OCI-LY3 (cell line): ENCODE measurements around the gene CHRNA9.

Source experiments
- H2AFZ ChIP-seq: fragments of 200-600, 300-600 bp; shearing (Covaris generic); 2 replicates; pipeline ENCODE4 v1.6.0; 2014; ENCODE audit warnings: antibody characterized with exemption, low read depth, low read length
- H3K27ac ChIP-seq: fragments of 200-600, 300-600 bp; sonication (generic); 2 replicates; pipeline ENCODE4 v1.5.1; 2014; ENCODE audit warnings: mild to moderate bottlenecking, low read length, moderate library complexity, mixed read lengths
- H3K27me3 ChIP-seq: fragments of 200-600, 300-600 bp; sonication (generic); 2 replicates; pipeline ENCODE4 v1.6.1; 2014; ENCODE audit warnings: low read depth, low read length, mixed read lengths
- H3K36me3 ChIP-seq: fragments of 200-600, 300-600 bp; sonication (generic); replicated peaks from 2 replicates; pipeline ENCODE3; 2014; ENCODE audit warnings: low read depth, low read length, mixed read lengths
- H3K4me1 ChIP-seq: fragments of 300-600, 200-600 bp; sonication (generic); 2 replicates; pipeline ENCODE4 v1.6.1; 2014; ENCODE audit warnings: low read length, mixed read lengths
- H3K4me2 ChIP-seq: fragments of 200-600, 300-600 bp; sonication (generic); 2 replicates; pipeline ENCODE4 v1.6.1; 2014; ENCODE audit warnings: low read length, mixed read lengths
- H3K4me3 ChIP-seq: fragments of 300-600, 200-600 bp; sonication (generic); 2 replicates; pipeline ENCODE4 v1.5.1; 2014; ENCODE audit warnings: antibody characterized with exemption, mild to moderate bottlenecking, low read length, moderate library complexity
- H3K79me2 ChIP-seq: fragments of 300-600, 200-600 bp; shearing (Covaris generic); 2 replicates; pipeline ENCODE4 v1.6.1; 2014; ENCODE audit warnings: mild to moderate bottlenecking, low read length, mixed read lengths
- H3K9ac ChIP-seq: fragments of 300-600, 200-600 bp; shearing (Covaris generic); 2 replicates; pipeline ENCODE4 v1.6.0; 2014; ENCODE audit warnings: mild to moderate bottlenecking, low read length, moderate library complexity
- H3K9me3 ChIP-seq: fragments of 200-600, 300-600 bp; shearing (Covaris generic); 2 replicates; pipeline ENCODE4 v1.6.1; 2014; ENCODE audit warnings: low read length, mixed read lengths; ENCODE audit not compliant: insufficient read depth
- H4K20me1 ChIP-seq: fragments of 200-600, 300-600 bp; sonication (generic); 2 replicates; pipeline ENCODE4 v1.6.1; 2016; ENCODE audit warnings: low read length, mixed read lengths; ENCODE audit not compliant: insufficient read depth
- EZH2phosphoT487 ChIP-seq: fragments of 200-600 bp; shearing (Covaris generic); IDR thresholded peaks from 2 replicates; pipeline ENCODE4 v1.6.1; 2018; ENCODE audit warnings: antibody characterized with exemption, mixed run types, low read depth
- TF ChIP-seq, protein P1 (sequence below): fragments of 200-600, 300-600 bp; sonication (generic); IDR thresholded peaks from 2 replicates; pipeline ENCODE4 v1.5.1; 2014; ENCODE audit warnings: antibody characterized with exemption, low read length, low read depth

The CHRNA9 gene

DNA sequence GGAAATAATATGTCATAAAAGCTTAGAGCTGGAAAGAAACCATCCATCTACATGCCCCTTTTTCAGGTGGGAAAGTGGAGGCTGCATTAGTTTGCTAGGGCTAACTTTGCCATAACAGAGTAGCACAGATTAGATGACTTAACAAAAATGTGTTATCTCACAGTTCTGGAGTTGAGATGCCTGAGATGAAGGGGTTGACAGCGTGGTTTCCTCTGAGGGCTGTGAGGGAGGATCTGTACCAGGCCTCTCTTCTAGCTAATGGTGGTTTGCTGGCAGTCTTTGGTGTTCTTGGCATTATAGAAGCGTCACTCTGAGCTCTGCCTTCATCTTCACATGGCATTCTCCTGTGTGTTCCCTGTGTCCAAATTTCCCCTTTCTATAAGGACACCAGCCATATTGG lies 2.4 kb downstream of the CHRNA9 start:
- no peak overlapping the region for H3K9ac ChIP-seq
- no peak overlapping the region for H3K27ac ChIP-seq
- no peak for TF ChIP-seq EZH2phosphoT487
- TF ChIP-seq, protein P1, sequence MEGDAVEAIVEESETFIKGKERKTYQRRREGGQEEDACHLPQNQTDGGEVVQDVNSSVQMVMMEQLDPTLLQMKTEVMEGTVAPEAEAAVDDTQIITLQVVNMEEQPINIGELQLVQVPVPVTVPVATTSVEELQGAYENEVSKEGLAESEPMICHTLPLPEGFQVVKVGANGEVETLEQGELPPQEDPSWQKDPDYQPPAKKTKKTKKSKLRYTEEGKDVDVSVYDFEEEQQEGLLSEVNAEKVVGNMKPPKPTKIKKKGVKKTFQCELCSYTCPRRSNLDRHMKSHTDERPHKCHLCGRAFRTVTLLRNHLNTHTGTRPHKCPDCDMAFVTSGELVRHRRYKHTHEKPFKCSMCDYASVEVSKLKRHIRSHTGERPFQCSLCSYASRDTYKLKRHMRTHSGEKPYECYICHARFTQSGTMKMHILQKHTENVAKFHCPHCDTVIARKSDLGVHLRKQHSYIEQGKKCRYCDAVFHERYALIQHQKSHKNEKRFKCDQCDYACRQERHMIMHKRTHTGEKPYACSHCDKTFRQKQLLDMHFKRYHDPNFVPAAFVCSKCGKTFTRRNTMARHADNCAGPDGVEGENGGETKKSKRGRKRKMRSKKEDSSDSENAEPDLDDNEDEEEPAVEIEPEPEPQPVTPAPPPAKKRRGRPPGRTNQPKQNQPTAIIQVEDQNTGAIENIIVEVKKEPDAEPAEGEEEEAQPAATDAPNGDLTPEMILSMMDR, result no peak
- no peak overlapping the region for H3K4me2 ChIP-seq
- H3K4me3 ChIP-seq, result no peak overlapping the region
- no peaks in the 10 kb centered on the region for H3K9me3 ChIP-seq
- H3K79me2 ChIP-seq, result no peaks in the 10 kb centered on the region
- 0 out of 2 replicates have a peak, but pooled peaks cover 4% of the 10 kb centered on the region for H3K27me3 ChIP-seq
- no peaks in the 10 kb centered on the region for H4K20me1 ChIP-seq
- H2AFZ ChIP-seq, result no peak overlapping the region
- no peaks in the 10 kb centered on the region for H3K4me1 ChIP-seq
- no peaks in the 10 kb centered on the region for H3K36me3 ChIP-seq

DNA sequence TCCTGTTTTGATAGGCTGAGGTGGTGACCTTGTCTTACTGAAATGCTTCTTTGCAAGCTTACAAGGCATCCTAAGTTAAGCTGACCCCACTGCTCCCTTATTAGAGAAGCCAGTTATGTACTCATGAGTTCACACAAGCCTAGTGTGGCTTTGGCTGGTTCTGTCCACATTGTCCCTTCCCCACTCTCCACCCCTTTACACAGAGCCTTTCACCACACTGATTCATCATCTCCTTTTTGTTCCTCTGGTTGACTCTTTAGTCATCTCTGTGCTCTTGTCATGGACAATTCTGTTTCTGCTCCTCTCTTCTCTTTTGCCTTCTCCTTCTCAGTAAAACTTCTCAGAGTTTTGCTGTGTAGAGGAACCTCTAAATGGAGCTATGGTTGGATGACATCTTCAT lies 4.9 kb downstream of the CHRNA9 start:
- TF ChIP-seq, protein P1, result no peak
- TF ChIP-seq EZH2phosphoT487, result no peak
- no peak overlapping the region for H2AFZ ChIP-seq

DNA sequence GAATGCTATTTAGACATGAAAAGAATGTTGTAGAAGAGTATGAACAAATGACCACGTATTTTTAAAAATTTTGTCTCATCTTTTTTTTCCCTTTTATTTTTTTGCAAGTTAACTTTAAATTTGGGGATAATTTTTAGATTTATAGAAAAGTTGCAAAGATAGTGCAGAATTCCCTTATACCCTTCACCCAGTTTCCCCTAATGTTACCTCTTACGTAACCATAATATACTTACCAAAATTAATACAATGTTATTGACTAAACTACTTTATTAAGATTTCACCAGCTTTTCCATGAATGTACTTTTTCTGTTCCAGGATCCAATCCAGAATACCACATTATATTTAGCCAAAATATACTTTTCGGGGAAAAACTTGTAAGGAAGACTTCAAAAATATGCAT lies 12.3 kb downstream of the CHRNA9 start:
- Histone ChIP-seq H3K36me3 (no peaks in the 10 kb centered on the region), H2AFZ (no peak overlapping the region), H3K27me3 (no peaks in the 10 kb centered on the region), H3K9ac (no peak overlapping the region), H4K20me1 (no peaks in the 10 kb centered on the region), H3K4me1 (no peaks in the 10 kb centered on the region), H3K4me2 (no peak overlapping the region), H3K27ac (no peak overlapping the region), H3K79me2 (no peaks in the 10 kb centered on the region), H3K9me3 (no peaks in the 10 kb centered on the region), H3K4me3 (no peak overlapping the region)
- TF ChIP-seq EZH2phosphoT487, result no peak
- TF ChIP-seq, protein P1, result no peak

More for the DNA sequence above, 4.9 kb downstream of the CHRNA9 start:
- H3K4me3 ChIP-seq, result no peak overlapping the region
- no peaks in the 10 kb centered on the region for H3K79me2 ChIP-seq
- H3K36me3 ChIP-seq, result no peaks in the 10 kb centered on the region
- no peak overlapping the region for H3K4me2 ChIP-seq
- 0 out of 2 replicates have a peak, but pooled peaks cover 4% of the 10 kb centered on the region for H3K27me3 ChIP-seq
- no peak overlapping the region for H3K27ac ChIP-seq
- H4K20me1 ChIP-seq, result no peaks in the 10 kb centered on the region
- no peak overlapping the region for H3K9ac ChIP-seq
- no peaks in the 10 kb centered on the region for H3K9me3 ChIP-seq
- H3K4me1 ChIP-seq, result no peaks in the 10 kb centered on the region

DNA sequence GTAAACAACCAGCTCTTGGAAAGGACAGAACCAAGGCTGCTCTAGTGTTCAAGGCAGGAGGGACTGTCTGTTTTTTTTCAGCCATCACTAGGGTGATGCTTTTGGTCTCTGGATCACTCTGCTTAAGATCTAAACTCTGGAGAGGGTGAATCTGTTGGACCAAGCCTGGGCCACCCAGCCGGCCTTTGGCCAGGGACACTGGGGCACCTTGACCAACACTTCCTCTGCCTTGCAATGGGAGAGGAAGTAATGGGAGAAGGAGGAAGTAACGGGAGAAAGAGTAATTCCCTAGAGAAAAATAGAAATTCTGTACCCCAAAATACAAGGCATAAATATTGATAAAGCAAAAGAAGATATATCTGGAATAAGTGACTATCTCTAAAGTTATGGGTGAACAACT lies 12.9 kb downstream of the CHRNA9 start:
- H3K27me3 ChIP-seq, result no peaks in the 10 kb centered on the region
- no peaks in the 10 kb centered on the region for H3K9me3 ChIP-seq
- TF ChIP-seq, protein P1, result no peak
- no peak for TF ChIP-seq EZH2phosphoT487
- no peaks in the 10 kb centered on the region for H3K4me1 ChIP-seq
- H4K20me1 ChIP-seq, result no peaks in the 10 kb centered on the region
- no peak overlapping the region for H3K4me3 ChIP-seq
- H3K27ac ChIP-seq, result no peak overlapping the region
- H3K36me3 ChIP-seq, result no peaks in the 10 kb centered on the region
- no peak overlapping the region for H3K4me2 ChIP-seq
- no peak overlapping the region for H2AFZ ChIP-seq
- no peaks in the 10 kb centered on the region for H3K79me2 ChIP-seq
- H3K9ac ChIP-seq, result no peak overlapping the region
